SHP77 treated with DMSO at 0.1 percent for 48 hours (cell line): ENCODE measurements around the gene G0S2.

Source experiments
- DNase-seq: peaks from one replicate; lab custom pipeline; 2025; lab: John Stamatoyannopoulos, UW

The G0S2 gene, protein sequence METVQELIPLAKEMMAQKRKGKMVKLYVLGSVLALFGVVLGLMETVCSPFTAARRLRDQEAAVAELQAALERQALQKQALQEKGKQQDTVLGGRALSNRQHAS

DNA sequence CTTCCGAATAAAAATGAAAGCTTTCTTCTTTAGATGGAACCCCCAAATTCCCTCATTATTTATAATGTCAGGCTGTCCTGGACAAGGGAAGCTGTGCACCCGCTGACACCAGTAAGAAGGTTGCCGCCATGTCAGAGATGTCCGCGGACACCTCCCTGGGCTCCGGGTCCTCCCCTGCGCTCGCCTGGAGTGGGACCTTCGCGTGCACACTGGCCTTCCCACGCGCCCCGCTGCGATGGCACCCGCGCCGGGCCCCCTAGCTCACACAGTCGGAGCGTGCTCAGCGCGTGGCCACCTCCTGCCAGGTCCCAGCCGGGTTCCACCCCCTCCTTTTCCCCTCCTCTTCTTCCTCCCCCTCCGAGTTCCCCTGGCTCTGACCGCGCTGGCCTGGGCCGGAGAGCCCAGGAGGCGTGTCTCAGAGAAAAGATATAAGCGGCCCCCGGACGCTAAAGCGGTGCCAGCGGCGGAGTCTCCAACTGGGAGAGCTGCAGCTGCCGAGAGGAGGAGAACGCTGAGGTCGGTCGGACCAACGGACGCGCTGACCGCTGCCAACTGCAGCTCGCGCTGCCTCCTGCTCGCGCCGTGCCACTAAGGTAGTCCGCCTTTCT, at the start of gene G0S2:
Gene G0S2 (plus strand): TSS at position 456 of the 608 bp plus-strand sequence. CDS start 273 bp downstream, outside the sequence.
- DNase-seq, result no peak

GRCh38 chr1:209625791-209626285, 49.4 kb upstream of the G0S2 start:
- DNase-seq, result no peak

- no peak for DNase-seq
Measured at GRCh38 chr1:209626346-209627026, 48.7 kb upstream of the G0S2 start.

- DNase-seq, result no peak
Measured at GRCh38 chr1:209627027-209627731, 48.0 kb upstream of the G0S2 start.

GRCh38 chr1:209627732-209628196, 47.4 kb upstream of the G0S2 start:
- peak; percentile 29 for DNase-seq

GRCh38 chr1:209628618-209629299, 46.5 kb upstream of the G0S2 start:
- DNase-seq, result no peak

- DNase-seq, result no peak
Measured at GRCh38 chr1:209629621-209630382, 45.4 kb upstream of the G0S2 start.

DNA sequence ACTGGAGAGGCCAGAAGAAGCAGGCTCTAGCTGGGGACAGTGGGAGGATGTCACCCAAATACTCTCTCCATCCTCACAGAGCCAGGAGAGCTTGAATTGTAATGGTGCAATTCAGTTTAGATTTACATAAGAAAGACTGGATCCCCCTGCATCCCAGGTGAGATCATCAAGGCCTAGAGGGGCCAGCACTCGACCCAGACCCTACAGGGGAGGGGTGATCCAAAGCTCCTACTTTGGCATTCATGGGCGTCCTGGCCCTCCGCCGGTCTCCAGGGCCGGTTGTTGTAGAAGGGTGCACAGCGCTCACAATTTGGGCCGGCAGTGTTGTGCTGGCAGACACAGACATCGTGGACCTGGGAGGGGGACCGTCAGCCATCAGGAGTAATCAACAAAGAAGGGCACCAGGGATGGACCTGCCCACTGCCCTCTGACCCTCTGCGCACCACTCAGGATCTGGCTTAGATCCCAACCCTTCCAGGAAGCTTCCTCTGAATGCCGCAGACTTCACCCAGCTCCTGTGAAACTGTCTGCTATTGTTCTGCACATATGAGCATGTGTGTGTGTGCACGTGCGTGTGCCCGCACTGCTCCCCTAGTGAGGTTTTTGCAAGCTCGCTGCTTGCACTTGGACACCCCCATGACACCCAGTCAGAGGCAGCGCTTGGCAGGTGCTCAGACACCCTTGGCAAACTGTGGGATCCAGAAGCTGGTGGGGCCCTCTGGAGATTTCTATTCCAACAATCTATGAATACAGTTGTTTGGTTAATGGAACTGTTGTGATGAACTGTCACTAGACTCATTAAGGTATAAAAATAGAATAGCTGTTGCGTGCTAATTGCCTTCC, 44.6 kb upstream of the G0S2 start:
- no peak for DNase-seq

DNA sequence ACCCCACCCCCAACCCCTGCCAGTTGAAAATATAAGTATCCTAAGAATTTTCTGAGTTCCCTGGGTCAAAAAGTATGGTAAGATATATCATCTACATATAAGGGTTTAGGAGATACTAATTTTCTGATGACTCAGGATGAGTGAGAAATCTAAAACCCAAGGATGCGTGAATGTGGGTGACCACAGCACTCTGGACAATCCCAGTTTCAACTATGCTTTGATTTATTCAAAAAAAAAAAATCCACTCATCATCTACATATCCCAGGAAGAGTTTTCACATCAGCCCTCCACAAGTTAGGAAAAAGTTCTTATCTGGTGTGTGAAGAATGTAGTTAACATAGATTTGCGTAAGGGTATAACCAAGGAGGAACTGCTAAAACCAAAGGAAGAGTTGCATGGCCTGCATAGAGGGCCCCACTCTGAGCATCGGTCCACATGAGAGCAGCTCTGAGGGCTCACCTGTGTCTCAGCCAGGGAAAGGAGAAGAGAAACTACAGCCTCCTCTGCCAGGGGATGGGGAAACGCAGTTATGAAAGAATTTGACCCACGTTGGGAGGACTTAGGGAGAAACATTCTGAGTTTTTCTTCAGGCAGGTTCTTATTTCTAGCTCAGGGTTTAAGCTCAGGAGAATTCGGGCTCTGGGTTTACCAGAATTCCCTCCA, 41.7 kb upstream of the G0S2 start:
- no peak for DNase-seq

DNA sequence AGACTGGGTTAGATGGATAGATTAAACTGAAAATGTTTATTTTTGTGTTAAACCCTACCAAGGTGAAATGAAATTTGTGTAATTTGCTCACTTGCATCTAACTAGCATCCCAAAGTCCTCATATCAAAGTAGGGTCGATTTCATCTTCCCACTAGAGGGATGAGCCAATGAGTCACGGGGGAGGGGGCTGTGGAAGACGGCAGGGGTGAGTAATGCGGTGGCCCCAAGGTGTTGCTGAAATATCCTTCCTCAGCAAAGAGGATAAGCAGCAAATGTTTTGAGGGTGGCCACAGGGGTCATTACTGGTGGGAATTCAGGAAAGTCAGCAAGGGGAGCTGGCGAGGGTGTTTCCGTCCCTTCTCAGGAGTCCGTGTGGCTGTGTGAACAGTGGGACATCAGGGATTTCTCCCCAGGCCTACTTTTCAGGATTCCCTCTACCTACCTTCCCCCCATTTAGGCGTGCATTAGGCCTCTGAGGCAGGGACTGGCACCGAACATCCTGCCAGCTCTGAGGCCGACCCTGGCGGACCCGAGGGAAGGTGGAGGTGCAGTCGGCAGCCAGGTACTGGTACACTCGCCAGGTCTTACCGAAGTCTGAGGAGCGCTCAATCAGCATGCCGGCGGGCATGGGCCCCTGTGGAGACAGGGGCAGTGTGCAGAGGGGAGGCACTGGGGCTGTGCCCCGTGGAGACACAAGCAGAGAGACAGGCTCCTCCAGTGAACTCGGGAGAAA, 41.0 kb upstream of the G0S2 start:
- no peak for DNase-seq

GRCh38 chr1:209635850-209636249, 39.4 kb upstream of the G0S2 start:
- no peak for DNase-seq

GRCh38 chr1:209641832-209642172, 33.4 kb upstream of the G0S2 start:
- no peak for DNase-seq

- DNase-seq, result no peak
Measured at GRCh38 chr1:209642816-209643215, 32.4 kb upstream of the G0S2 start.

DNA sequence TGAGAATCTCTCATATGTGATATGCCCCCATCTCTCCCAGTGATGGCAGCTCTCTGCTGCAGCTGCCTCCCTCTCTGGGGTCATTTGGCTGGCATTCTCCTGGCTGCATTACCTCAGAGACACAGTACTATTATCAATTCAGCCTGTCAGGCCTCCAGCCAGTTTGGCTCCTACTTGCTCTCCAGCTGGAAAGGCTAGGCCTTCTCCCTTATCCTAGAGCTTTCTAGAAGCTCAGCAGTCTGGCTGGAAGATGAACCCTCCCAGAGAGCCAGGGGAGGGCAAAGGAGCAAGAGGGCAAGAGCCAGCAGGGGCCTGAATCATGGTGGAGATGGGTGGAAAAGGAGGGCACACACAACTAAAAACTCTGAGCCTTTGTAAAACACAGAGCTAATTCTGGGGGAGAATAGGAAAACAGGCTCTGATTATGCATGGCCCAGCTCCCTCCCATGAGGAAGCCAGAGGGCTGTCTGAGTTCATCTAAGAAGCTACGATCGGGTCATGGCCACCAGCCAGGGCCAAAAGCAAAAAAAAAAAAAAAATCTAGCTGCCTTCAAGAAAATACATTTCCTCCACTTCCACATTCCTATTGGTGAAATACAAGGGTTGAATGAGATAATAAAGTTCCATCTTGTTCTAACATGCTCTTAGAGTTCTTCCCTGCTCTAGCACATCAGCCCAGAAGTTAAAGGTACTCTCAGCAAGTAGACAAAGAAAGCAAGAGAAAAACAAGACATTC, 31.8 kb upstream of the G0S2 start:
- no peak for DNase-seq

DNA sequence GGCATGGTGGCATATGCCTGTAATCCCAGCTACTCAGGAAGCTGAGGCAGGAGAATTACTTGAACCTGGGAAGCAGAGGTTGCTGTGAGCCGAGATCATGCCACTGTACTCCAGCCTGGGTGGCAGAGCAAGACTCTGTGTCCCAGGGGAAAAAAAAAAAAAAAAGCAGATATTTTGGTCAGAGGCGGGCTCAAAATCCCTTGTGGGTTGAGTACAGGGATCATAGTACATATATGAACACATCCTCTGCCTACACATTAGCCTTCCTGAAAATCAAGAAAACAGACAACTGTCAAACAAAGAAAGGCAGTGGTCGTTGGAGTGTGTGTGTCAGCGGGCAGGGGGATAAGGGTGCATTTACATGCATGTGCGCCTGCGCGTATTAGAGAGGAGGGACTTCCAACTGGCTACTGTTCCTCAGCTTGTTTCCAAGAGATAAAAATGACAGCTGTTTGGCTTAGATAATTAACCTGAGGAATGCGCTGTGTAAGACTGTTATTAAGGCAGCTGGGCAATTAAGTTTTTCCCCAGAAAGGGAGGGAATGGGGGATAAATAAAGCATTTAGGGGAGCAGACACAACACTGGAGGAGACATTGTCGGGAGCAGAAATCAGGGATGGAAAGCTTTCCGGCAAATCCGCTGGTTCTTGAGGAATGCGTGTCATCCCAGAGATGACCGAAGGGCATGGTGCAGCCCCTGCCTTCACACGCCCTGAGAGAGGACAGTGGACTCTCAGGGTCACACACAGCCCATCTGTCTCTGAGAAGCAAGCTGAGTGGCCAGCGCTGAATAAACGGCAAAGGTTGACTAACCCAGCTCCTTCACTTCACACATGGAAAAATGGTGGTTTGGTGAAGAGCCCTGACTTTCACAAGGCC, 29.4 kb upstream of the G0S2 start:
- DNase-seq, result no peak

GRCh38 chr1:209646558-209646957, 28.7 kb upstream of the G0S2 start:
- no peak for DNase-seq

DNA sequence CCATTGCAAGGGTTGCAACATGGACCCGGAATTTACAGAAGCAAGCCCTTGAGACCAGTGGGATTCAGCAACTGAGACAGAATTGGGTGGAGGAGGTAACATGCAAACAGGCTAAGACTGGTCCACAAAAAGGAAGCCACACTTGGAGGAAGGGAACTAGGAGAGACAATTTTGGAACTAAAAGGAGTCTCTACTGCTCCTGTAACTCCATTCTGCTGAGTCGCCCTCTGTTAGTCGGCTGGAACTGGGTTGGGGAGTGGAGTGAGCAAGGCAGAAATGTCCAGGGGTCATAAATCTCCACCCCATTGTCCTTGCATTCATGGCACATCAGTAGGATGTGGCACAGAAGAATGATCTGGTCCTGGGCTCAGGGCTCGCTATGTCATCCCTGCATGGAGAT, 28.1 kb upstream of the G0S2 start:
- DNase-seq, result no peak

DNA sequence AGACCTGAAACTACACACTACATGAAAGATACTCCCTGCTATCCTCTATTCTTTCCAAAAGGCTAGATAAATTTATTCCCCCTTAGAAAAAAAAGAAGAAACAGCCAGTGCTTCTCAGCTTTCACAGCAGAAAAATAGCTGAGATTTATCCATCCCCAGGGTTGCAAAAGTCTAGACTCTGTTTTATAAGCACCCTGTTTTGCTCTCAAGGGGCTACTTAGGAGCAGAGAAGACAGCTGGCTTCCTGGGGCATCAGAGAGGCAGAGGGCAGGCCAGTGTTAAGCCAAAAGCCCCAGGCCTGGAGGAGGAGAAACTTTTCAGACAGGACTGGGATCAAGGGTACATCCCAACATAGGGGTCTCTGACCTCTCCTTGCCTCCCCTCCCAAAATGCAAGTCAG, 26.9 kb upstream of the G0S2 start:
- no peak for DNase-seq
